Measurements from ENCODE around the gene C1orf198.

Gene C1orf198

GRCh38 chr1:230800891-230801840 lies 67.2 kb downstream of the C1orf198 start:
- no peaks in the 10 kb centered on the region for H3K36me3 ChIP-seq (ENCODE audit: insufficient read depth, low read length)
- H3K9me3 ChIP-seq (replicated peaks; ENCODE audit: low read length), result no peaks in the 10 kb centered on the region
- H3K4me2 ChIP-seq (ENCODE audit: low read length), result no peak overlapping the region
- H3K27me3 ChIP-seq (ENCODE audit: control insufficient read depth, insufficient read depth, low read length), result no peaks in the 10 kb centered on the region
- no peak overlapping the region for H3K4me3 ChIP-seq (ENCODE audit: low read length)
- no peak overlapping the region for H3K9ac ChIP-seq (ENCODE audit: low read depth, low read length)
- H3K4me1 ChIP-seq (ENCODE audit: control insufficient read depth, insufficient read depth, low read length), result no peaks in the 10 kb centered on the region

- Histone ChIP-seq H3K4me2 (ENCODE audit: low read length) (no peak overlapping the region), H3K36me3 (ENCODE audit: insufficient read depth, low read length) (no peaks in the 10 kb centered on the region), H3K4me1 (ENCODE audit: control insufficient read depth, insufficient read depth, low read length) (no peaks in the 10 kb centered on the region), H3K4me3 (ENCODE audit: low read length) (no peak overlapping the region), H3K9me3 (replicated peaks; ENCODE audit: low read length) (no peaks in the 10 kb centered on the region), H3K9ac (ENCODE audit: low read depth, low read length) (no peak overlapping the region), H3K27me3 (ENCODE audit: control insufficient read depth, insufficient read depth, low read length) (peaks cover 2% of the 10 kb centered on the region)
These were observed 69.8 kb downstream of the C1orf198 start for GRCh38 chr1:230798491-230798890.

- Histone ChIP-seq H3K27me3 (ENCODE audit: control insufficient read depth, insufficient read depth, low read length) (peaks cover 2% of the 10 kb centered on the region), H3K4me1 (ENCODE audit: control insufficient read depth, insufficient read depth, low read length) (no peaks in the 10 kb centered on the region), H3K9me3 (replicated peaks; ENCODE audit: low read length) (no peaks in the 10 kb centered on the region), H3K9ac (ENCODE audit: low read depth, low read length) (no peak overlapping the region), H3K4me3 (ENCODE audit: low read length) (no peak overlapping the region), H3K4me2 (ENCODE audit: low read length) (peak overlapping the region; percentile 36), H3K36me3 (ENCODE audit: insufficient read depth, low read length) (no peaks in the 10 kb centered on the region)
These were observed 70.4 kb downstream of the C1orf198 start for GRCh38 chr1:230797942-230798365.

GRCh38 chr1:230797376-230797920 lies 70.9 kb downstream of the C1orf198 start:
- Histone ChIP-seq H3K4me1 (ENCODE audit: control insufficient read depth, insufficient read depth, low read length) (no peaks in the 10 kb centered on the region), H3K27me3 (ENCODE audit: control insufficient read depth, insufficient read depth, low read length) (peaks cover 2% of the 10 kb centered on the region), H3K36me3 (ENCODE audit: insufficient read depth, low read length) (no peaks in the 10 kb centered on the region), H3K4me3 (ENCODE audit: low read length) (no peak overlapping the region), H3K4me2 (ENCODE audit: low read length) (no peak overlapping the region), H3K9ac (ENCODE audit: low read depth, low read length) (no peak overlapping the region), H3K9me3 (replicated peaks; ENCODE audit: low read length) (no peaks in the 10 kb centered on the region)

- Histone ChIP-seq H3K27me3 (ENCODE audit: control insufficient read depth, insufficient read depth, low read length) (peaks cover 2% of the 10 kb centered on the region), H3K4me1 (ENCODE audit: control insufficient read depth, insufficient read depth, low read length) (no peaks in the 10 kb centered on the region), H3K4me2 (ENCODE audit: low read length) (no peak overlapping the region), H3K9ac (ENCODE audit: low read depth, low read length) (no peak overlapping the region), H3K9me3 (replicated peaks; ENCODE audit: low read length) (no peaks in the 10 kb centered on the region), H3K4me3 (ENCODE audit: low read length) (no peak overlapping the region), H3K36me3 (ENCODE audit: insufficient read depth, low read length) (no peaks in the 10 kb centered on the region)
These were observed 71.7 kb downstream of the C1orf198 start for GRCh38 chr1:230796626-230797025.

GRCh38 chr1:230794871-230795605 lies 73.3 kb downstream of the C1orf198 start:
- no peak overlapping the region for H3K4me2 ChIP-seq (ENCODE audit: low read length)
- H3K27me3 ChIP-seq (ENCODE audit: control insufficient read depth, insufficient read depth, low read length), result peaks cover 2% of the 10 kb centered on the region
- H3K4me3 ChIP-seq (ENCODE audit: low read length), result no peak overlapping the region
- H3K9me3 ChIP-seq (replicated peaks; ENCODE audit: low read length), result no peaks in the 10 kb centered on the region
- H3K36me3 ChIP-seq (ENCODE audit: insufficient read depth, low read length), result no peaks in the 10 kb centered on the region
- no peak overlapping the region for H3K9ac ChIP-seq (ENCODE audit: low read depth, low read length)
- no peaks in the 10 kb centered on the region for H3K4me1 ChIP-seq (ENCODE audit: control insufficient read depth, insufficient read depth, low read length)

- H3K4me1 ChIP-seq (ENCODE audit: control insufficient read depth, insufficient read depth, low read length), result no peaks in the 10 kb centered on the region
- peaks cover 2% of the 10 kb centered on the region for H3K27me3 ChIP-seq (ENCODE audit: control insufficient read depth, insufficient read depth, low read length)
- no peaks in the 10 kb centered on the region for H3K9me3 ChIP-seq (replicated peaks; ENCODE audit: low read length)
- no peak overlapping the region for H3K4me2 ChIP-seq (ENCODE audit: low read length)
- H3K36me3 ChIP-seq (ENCODE audit: insufficient read depth, low read length), result no peaks in the 10 kb centered on the region
- H3K9ac ChIP-seq (ENCODE audit: low read depth, low read length), result no peak overlapping the region
- no peak overlapping the region for H3K4me3 ChIP-seq (ENCODE audit: low read length)
These were observed 73.9 kb downstream of the C1orf198 start for GRCh38 chr1:230794431-230794830.

- Histone ChIP-seq H3K4me3 (ENCODE audit: low read length) (no peak overlapping the region), H3K4me1 (ENCODE audit: control insufficient read depth, insufficient read depth, low read length) (no peaks in the 10 kb centered on the region), H3K9ac (ENCODE audit: low read depth, low read length) (no peak overlapping the region), H3K36me3 (ENCODE audit: insufficient read depth, low read length) (no peaks in the 10 kb centered on the region), H3K4me2 (ENCODE audit: low read length) (no peak overlapping the region), H3K9me3 (replicated peaks; ENCODE audit: low read length) (no peaks in the 10 kb centered on the region), H3K27me3 (ENCODE audit: control insufficient read depth, insufficient read depth, low read length) (peaks cover 2% of the 10 kb centered on the region)
These were observed 74.9 kb downstream of the C1orf198 start for GRCh38 chr1:230793463-230793745.

GRCh38 chr1:230792691-230793462 lies 75.4 kb downstream of the C1orf198 start:
- peaks cover 2% of the 10 kb centered on the region for H3K27me3 ChIP-seq (ENCODE audit: control insufficient read depth, insufficient read depth, low read length)

GRCh38 chr1:230791986-230792564 lies 76.2 kb downstream of the C1orf198 start:
- Histone ChIP-seq H3K4me2 (ENCODE audit: low read length) (no peak overlapping the region), H3K36me3 (ENCODE audit: insufficient read depth, low read length) (no peaks in the 10 kb centered on the region), H3K4me1 (ENCODE audit: control insufficient read depth, insufficient read depth, low read length) (no peaks in the 10 kb centered on the region), H3K27me3 (ENCODE audit: control insufficient read depth, insufficient read depth, low read length) (peaks cover 2% of the 10 kb centered on the region), H3K9me3 (replicated peaks; ENCODE audit: low read length) (no peaks in the 10 kb centered on the region), H3K9ac (ENCODE audit: low read depth, low read length) (no peak overlapping the region), H3K4me3 (ENCODE audit: low read length) (no peak overlapping the region)

More at GRCh38 chr1:230792691-230793462, 75.4 kb downstream of the C1orf198 start:
- Histone ChIP-seq H3K4me1 (ENCODE audit: control insufficient read depth, insufficient read depth, low read length) (no peaks in the 10 kb centered on the region), H3K36me3 (ENCODE audit: insufficient read depth, low read length) (no peaks in the 10 kb centered on the region), H3K9me3 (replicated peaks; ENCODE audit: low read length) (no peaks in the 10 kb centered on the region), H3K4me2 (ENCODE audit: low read length) (no peak overlapping the region), H3K4me3 (ENCODE audit: low read length) (no peak overlapping the region), H3K9ac (ENCODE audit: low read depth, low read length) (no peak overlapping the region)

- Histone ChIP-seq H3K9ac (ENCODE audit: low read depth, low read length) (no peak overlapping the region), H3K27me3 (ENCODE audit: control insufficient read depth, insufficient read depth, low read length) (peaks cover 2% of the 10 kb centered on the region), H3K36me3 (ENCODE audit: insufficient read depth, low read length) (no peaks in the 10 kb centered on the region), H3K4me1 (ENCODE audit: control insufficient read depth, insufficient read depth, low read length) (no peaks in the 10 kb centered on the region), H3K4me2 (ENCODE audit: low read length) (no peak overlapping the region), H3K4me3 (ENCODE audit: low read length) (no peak overlapping the region), H3K9me3 (replicated peaks; ENCODE audit: low read length) (no peaks in the 10 kb centered on the region)
These were observed 78.3 kb downstream of the C1orf198 start for GRCh38 chr1:230790026-230790425.

All from skeletal muscle satellite cell (primary cell).